ENCODE measurements around the gene SNX19.

SNX19 gene

DNA sequence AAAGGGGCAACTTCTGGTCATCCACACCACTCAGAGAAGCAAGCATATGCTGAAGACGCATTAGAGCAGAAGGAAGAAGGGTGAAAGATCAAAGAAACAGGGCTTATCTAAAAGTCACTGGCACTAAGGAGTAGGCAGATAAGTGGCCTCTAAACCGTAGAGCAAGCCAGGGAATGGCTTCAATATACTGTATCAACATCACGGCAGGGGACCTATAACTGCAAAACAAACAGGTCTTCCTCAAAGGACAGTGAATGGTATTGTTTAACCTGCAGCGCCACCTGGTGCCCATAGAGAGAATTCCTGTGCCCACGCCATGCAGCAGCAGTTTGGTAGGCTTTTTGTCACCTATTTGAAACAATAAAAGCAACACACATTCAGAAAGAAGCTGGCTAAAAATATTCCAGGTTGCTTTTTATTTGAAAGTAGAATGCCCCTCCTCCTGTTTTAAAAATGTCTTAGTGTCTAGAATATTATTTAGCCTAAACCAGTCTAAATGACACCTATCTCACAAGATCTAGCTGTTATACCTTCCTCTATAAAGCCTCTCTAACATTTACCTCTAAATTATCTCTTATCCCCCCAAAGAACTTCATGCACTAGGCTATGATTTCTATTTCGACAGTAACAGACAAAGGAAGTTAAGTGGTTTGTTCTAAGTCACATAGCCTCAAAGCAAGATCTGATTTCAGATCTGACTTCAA is 21.8 kb downstream of the SNX19 start:
- peak; percentile 71 for TF ChIP-seq CTCF (IDR thresholded peaks at IDR 0.05; ENCODE audit: low read depth, low read length)
- H3K4me3 ChIP-seq (ENCODE audit: low read depth, low read length): no peak overlapping the region

- no peak overlapping the region for H3K4me3 ChIP-seq (ENCODE audit: low read depth, low read length)
- no peak for TF ChIP-seq CTCF (IDR thresholded peaks at IDR 0.05; ENCODE audit: low read depth, low read length)
Measured at GRCh38 chr11:130892861-130893260, 23.4 kb downstream of the SNX19 start.

DNA sequence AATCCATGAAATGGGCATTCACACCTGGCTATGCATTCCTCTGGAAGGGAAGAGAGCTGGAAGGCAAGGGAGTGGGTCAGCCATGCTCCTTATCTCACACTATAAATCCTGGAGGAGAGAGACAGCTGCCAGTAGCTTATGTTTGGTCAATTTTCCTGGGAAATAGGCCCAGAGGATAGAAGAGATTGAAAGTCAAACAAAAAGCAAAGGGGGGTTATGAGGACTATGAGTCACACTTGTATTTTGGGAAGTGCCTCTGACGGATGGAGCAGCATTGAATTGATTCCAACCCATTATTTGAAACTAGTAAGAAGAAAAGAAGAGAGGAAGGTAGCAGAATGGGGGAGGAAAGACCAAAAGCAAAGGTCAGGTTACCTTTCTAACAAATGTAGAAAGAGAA is 25.0 kb downstream of the SNX19 start:
- H3K4me3 ChIP-seq (ENCODE audit: low read depth, low read length): no peak overlapping the region
- no peak for TF ChIP-seq CTCF (IDR thresholded peaks at IDR 0.05; ENCODE audit: low read depth, low read length)

- no peak for TF ChIP-seq CTCF (IDR thresholded peaks at IDR 0.05; ENCODE audit: low read depth, low read length)
- no peak overlapping the region for H3K4me3 ChIP-seq (ENCODE audit: low read depth, low read length)
Measured at GRCh38 chr11:130890039-130890745, 26.1 kb downstream of the SNX19 start.

DNA sequence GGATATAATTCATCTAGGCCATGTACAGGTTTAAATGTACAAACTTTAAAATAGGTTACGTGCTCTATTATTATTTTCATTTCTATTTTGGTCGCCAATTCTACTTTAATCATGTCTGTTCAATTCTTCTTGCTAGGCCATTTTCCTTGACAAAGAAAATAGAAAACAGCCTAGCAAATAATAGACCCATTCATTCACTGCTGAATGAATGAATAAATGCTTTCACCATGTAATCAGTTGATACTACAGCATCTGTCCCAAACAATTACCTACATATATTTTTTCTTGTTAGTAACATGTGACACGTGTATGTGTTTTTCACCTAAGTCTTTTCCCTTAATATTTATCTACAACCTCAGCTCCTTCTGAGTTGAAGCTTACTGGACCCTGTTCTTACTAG is 27.5 kb downstream of the SNX19 start:
- no peak overlapping the region for H3K4me3 ChIP-seq (ENCODE audit: low read depth, low read length)
- TF ChIP-seq CTCF (IDR thresholded peaks at IDR 0.05; ENCODE audit: low read depth, low read length): no peak

GRCh38 chr11:130886704-130887103 is 29.6 kb downstream of the SNX19 start:
- no peak overlapping the region for H3K4me3 ChIP-seq (ENCODE audit: low read depth, low read length)
- TF ChIP-seq CTCF (IDR thresholded peaks at IDR 0.05; ENCODE audit: low read depth, low read length): no peak

DNA sequence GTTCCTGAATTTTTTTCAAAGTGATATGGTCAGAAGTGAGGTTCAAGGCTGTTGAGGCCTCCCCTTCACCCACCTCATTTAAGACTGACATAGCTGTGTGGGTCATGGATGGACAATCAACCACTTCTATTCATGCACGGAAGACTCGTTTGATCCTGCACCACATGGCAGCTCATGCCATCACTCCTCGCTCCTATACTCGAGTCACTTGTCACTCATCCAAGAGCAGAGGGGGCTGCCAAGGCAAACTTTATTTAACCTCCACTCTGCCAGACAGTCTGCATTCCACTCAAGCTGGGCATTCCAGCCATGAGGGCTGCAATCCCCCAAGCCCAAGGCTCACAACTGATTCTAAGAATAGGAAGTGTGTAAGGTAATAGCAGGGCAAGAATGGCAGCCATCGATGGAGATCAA is 34.1 kb downstream of the SNX19 start:
- no peak overlapping the region for H3K4me3 ChIP-seq (ENCODE audit: low read depth, low read length)
- no peak for TF ChIP-seq CTCF (IDR thresholded peaks at IDR 0.05; ENCODE audit: low read depth, low read length)
